Stimulated activated CD8-positive, alpha-beta memory T cell treated with anti-CD3 and anti-CD28 coated beads, Interleukin-2, amount 100 ng/mL, for 1 hour (primary cell): Measurements from ENCODE around the gene SLC25A10.

Experiments
- DNase-seq, 2 donors: peaks; one replicate each; pipeline ENCODE4 v3.0.0-alpha.2; 2020; ENCODE audit warnings: low read depth in 2 of 2

The SLC25A10 gene

DNA sequence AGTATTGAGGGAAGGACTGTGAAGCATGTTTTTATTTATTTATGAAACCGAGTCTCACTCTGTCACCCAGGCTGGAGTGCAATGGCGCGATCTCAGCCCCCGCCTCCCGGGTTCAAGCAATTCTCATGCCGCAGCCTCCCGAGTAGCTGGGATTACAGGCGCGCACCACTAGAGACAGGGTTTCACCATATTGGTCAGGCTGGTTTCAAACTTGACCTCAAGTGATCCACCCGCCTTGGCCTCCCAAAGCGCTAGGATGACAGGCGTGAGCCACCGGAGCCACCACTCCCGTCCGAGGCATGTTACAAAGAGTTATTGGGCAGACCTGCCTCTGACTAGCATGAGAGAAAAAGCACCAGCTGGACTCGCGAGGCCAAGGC, 5.9 kb upstream of the SLC25A10 start:
- DNase-seq: no peak

GRCh38 chr17:81706757-81707624, 5.1 kb upstream of the SLC25A10 start:
- DNase-seq: no peak

DNA sequence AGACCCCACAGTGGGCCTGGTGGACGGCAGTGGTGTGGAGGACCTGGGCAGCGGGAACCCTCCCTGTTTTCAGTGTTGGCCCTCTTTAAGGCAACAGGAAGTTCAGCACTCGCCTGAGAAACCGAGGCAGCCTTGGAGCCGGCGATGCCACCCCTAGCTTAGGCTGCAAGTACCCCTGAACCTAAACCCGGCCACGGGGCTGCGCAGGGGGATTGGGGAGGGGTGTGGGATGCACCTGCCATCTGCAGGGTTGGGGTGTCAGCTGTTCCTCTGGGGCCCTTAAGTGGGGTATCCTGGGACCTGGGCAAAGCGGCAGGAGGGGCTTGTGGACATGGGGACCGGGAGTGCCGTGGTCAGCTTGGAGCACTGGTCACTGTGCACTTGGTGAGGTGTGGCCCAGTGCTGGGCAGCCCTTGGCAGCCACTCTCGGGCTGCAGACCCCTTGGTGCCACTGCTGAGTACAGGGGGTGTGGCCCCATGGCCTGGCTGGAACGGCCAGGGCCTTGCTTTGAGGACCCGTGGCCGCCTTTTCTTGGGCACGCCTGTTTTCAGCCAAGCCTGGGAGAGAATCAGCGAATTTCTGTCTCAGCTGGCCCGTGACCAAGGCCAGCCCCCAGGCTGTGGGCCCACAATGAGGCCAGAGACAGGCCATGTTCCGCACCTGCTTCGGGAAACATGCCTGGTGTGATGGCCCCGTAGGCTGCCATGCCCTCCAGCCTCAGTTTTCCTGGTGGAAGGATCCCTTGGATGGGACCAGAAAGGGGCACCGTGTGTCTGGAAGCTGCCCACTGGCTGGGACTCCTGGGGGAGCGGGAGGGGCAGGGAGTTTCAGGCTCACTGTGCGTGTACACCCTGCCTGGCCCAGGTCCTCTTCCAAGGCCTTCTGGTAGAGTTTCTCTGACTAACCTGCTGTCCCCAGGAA, 4.1 kb upstream of the SLC25A10 start:
- DNase-seq: no peak

- no peak for DNase-seq
Observed at GRCh38 chr17:81708739-81709185, 3.3 kb upstream of the SLC25A10 start.

- DNase-seq: no peak
Observed at GRCh38 chr17:81710514-81711308, 1.4 kb upstream of the SLC25A10 start.

GRCh38 chr17:81712468-81713003, 452 bp downstream of the SLC25A10 start:
- no peak for DNase-seq

DNA sequence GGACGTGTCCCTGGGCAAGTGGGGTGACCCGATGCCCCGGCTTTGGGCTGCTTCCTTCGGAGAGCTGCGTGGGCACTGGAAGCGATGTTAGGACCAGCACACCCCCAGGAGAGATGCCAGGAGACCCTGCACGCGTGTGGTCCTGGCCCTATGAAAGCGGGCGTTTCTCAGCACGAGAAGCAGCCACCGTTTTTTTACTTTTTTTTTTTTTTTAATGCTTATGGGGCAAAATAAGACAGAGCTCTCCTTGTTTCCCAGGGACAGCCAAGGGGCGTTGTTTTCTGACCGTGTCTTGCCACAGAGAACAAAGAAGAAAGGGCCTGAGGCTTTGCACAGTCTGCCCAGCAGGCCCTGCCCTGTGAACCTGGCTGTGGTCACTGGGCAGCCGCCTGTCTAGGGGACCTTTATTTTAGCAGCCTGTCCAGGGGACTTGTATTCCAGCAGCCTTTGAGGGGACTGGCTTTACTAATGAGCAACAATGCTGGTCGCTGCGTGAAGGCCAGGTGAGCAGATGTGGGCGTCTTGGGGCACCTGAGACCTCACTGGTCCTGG, 996 bp downstream of the SLC25A10 start:
- DNase-seq: no peak

DNA sequence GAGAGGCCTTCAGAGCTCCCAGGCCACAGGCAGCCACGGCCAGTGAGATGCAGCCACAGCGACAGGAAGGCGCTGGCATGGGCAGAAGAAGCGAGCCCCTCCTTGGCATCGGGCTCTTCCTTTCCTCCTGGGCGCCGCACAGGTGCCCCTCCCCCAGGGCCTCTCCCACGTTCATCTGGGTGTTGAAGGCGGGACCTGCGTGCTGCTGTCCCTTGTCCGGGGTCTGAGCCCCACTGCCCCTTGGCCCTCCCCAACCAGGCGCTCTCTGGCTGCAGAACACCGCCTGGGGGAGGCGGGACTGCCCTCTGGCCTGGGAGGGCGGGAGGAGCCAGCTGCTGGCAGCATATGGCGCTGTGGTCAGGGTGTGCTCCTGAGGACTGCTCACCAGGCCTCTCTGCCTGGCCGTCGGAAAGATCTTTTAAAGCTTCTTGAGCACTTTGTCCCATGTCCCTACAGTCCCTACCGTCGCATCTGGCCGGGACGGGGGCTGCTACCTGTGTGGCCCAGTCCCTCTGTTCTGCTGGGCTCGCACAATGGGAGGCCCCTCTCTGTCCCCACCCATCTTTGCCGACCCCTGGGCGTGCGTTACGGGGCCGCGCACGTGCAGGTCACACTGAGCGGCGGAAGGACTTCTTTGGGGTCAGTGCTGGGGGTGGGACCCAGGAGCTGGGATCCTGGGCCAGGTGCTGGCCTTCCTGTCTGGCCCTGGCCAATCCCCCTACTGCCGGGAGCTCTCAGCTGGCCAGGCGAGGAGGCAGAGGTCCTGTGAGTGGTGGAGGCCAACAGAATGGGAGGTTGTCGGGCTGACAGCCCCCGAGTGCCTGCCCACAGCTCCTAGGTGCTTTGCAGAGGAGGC, 1.7 kb downstream of the SLC25A10 start:
- no peak for DNase-seq

- no peak for DNase-seq
Observed at GRCh38 chr17:81714412-81715106, 2.5 kb downstream of the SLC25A10 start.

- no peak for DNase-seq
Observed at GRCh38 chr17:81715107-81715871, 3.2 kb downstream of the SLC25A10 start.

DNA sequence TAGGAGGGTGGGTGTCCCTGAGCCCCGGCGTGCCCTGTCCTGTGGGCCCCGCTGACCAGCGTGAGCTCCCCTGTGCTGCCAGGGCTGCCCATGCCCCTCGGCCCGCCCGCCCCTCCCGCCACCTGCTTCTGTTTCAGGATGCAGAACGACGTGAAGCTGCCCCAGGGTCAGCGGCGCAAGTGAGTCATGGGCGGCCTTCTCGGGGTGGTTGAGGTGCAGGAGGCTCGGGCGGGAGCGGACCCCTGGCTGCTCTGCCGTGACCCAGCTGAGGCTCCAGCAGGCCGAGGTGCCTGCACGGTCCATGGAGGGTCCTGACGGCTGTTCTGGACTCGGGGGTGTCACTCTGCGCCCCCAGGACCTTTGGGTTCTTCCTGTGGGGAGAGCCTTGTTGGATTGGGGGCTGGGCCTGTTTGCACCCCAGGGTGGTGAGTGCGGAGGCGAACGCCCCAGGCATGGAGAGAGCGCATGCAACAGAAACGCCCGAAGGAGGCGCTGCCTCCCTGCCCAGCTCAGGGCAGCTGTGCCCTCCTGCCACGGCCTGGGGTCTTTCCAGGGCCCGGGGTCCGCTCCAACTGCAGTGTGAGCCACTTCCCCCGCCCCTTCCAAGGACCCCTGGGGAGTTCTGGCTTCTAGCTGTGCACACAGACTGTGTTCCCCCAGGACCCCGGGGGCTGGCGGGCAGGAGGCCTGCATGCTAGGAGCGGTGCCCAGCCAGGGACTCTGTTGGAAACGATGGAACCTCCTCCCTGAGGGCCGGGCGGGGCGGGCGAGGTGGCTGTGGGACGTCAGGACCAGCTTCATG, 4.0 kb downstream of the SLC25A10 start:
- DNase-seq: no peak

DNA sequence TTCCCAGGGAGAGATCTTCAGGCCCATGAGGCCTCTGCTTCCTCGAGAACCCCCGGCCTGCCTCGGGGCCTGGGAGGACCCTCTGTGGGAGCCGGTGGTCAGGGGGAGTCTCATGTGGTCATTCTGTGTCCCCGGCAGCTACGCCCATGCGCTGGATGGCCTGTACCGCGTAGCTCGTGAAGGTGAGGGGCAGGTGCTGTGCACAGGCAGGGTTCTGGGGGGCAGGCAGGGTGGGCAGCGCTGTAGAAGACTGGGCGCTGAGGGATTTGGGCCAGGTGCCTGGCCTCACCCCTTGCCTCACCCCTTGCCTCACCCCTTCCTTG, 4.6 kb downstream of the SLC25A10 start:
- no peak for DNase-seq

GRCh38 chr17:81717049-81717765, 5.1 kb downstream of the SLC25A10 start:
- no peak for DNase-seq

- DNase-seq: no peak
Observed at GRCh38 chr17:81717766-81718089, 5.6 kb downstream of the SLC25A10 start.

DNA sequence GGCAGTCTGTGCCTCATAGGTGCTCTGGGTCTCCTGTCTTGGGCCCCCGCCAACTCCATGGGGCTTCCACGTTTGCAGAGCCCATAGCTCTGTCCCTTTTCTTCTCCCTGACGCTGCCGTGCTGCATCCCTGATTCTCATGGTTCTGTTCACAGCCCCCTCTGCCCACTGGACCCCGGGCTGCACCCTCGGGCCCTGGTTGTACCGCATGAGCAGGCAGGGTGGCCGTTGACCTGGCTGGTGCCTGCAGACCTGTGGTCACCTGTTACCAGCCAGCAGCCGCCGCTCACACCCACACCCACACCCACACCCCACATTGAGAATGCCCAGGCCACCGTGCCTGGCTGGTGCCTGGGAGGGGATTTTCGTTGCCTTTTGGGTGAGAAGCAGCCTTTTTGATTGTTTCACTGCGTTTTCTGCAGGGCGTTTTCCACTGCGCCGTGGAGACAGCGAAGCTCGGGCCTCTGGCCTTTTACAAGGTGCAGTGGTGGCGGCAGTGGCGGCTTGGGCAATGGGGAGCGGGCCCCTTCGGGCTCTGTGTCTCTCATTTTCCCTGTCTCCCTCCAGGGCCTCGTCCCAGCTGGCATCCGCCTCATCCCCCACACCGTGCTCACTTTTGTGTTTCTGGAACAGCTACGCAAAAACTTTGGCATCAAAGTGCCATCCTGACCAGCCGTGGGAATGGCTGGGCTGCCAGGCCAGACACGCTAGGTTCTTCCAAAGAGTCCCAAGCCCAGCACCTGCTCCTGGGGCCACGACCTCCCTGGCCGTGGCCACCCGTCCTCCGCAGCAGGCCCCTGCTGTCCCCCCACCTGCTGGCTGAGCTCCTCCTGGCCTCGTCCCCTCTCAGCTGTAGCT, 7.6 kb downstream of the SLC25A10 start:
- DNase-seq: no peak

GRCh38 chr17:81720267-81721071, 8.4 kb downstream of the SLC25A10 start:
- DNase-seq: no peak
